Measurements from ENCODE around the gene ZBTB40.

- TF ChIP-seq CTCF (IDR thresholded peaks at IDR 0.05) (peak in 5 of 7 experiments; percentile 44 to 87 (median 69)), POLR2AphosphoS5 (IDR thresholded peaks at IDR 0.05) (no peak), POLR2A (IDR thresholded peaks at IDR 0.05) (no peak)
Observed at GRCh38 chr1:22420455-22421053, 31.1 kb upstream of the ZBTB40 start.
